NCI-H2196 treated with DMSO at 0.1 percent for 48 hours (cell line): ENCODE measurements around the gene GDPD5.

Experiments used
- DNase-seq: peaks from one replicate; lab custom pipeline; 2025; ENCODE audit not compliant: unreplicated experiment; lab: John Stamatoyannopoulos, UW

GDPD5 gene

DNA sequence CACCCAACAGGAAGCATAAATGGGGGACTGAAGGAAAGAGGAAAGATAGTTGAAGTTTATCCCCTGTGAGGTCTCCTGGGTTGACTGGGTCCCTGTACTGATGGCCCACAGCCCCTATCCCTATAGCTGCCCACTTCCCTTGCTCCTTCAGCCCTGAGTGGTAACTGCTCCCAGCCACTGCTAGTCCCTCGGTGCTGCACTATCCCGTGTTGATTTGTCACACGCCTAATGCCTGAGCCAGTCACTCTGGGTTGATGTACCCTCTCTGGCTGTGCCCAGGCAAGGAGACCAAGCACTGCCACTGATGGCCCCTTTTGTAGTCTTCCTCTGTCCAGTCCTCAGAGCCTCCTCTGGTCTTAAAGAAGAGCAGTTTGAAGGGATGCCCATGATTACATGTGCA lies 9.6 kb downstream of the GDPD5 start:
- DNase-seq: no peak

DNA sequence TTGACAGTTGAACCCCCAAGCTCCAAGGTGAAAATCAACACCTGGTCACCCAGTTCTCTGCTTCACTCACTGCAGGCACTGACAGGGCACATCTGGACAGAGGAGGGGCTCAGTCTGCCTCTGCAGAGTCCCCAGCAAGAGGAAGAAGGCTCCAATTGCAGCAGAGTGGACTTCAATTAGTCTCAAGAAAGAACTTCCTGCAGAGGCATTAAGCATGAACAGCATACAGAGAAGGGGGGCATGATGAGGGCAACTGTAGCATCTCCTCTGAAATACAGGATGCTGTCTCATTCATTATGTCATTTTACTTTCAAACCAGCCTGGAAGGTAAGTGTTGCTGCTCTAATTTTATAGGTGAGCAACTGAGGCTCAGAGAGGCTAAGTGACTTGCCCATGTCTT lies 11.1 kb downstream of the GDPD5 start:
- DNase-seq: no peak

DNA sequence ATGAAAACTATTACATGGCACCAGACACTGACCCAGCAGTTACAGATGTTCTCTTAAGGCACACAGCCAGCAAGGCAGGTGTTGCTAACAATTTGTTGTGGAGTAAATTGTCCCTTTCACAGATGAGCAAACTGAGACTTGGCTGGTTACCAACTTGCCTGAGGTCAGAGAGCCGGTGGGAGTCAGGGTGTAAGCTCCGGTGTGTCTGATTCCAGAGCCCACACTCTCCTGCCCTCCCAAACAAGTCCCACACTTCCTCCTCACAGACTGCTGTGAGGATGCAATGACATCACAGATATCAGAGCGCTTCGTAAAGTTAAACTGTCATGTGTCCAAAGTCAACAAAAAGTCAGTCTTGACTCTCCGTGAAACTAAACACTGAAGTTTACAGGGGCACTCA lies 12.5 kb downstream of the GDPD5 start:
- no peak for DNase-seq

DNA sequence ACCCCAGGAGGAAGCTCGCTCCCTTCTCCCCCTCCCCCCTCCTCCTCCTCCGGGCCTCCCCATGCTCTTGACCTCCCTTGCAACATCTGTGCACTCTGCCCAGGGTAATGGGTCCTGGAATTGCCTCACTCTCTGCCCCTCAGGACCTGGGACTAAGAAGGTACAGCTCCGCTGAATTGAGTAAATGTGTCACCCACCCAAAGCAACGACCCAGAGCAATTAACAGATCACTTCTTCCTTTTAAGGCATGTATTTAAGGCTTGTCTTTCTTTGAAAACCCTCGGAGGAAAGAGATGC lies 15.1 kb downstream of the GDPD5 start:
- DNase-seq: no peak

DNA sequence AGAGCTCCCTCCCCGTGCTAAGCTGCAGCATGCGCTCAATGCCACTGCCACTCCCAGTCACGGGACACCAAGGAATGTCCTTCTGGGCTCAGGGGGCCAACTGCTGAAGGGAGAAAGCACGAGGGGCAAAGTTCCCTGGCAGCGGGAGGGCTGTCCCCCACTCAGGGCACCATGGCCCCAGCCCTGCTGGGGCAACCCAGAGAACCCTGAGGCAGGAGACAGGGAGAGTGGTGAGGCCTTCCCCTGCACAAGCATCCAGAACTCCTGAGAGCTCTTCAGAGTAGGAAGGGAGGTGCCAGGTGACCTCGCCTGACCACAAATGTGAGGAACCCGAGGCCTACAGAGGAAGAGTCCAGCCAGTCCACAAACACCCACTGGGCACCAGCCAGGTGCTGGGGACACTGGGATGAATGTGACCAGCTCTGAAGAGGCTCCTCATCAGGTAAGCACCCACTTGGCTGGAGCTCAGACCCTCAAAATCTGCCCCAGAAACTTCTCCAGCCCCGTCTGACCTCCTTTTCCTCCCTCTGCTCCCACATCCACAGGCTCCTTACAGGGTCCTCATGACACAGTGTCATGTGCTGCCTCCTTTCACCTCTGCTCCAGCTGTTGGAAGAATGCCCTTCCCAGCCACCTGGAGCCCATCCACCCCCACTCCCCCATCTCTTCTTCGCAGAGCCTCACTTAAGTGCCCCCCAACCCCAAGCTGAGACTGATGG lies 15.6 kb downstream of the GDPD5 start:
- no peak for DNase-seq

DNA sequence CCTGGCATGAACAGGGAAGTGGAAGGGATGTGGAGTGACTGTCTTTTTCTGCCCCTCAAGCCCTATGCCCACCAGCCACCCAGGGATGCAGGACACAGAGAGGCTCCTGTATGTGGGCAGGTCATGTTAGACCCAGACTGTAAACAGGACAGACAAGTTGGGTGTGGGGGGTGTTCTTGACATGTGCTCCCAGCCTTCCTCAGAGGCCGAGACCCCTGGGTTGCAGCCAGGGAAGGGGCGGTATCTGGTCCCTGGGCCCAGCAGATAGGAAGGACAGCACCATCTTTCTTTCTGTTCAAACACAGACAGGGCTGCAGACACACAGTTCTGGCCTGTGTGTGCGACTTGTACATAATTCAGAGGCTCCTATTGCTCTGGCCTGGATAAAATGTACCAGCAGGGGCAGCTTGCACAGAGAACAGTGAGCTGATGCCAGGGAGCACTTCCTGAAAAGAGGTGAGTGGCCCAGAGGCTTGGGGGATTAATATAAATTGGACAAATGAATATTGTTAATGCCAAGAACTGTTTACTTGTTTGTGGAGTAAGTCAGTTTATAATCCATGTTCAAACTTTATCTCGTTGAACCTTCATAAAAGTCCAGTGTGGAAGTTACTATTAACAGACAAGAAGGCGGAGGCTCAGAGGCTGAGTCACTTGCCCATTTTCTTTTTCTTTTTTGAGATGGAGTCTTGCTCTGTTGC lies 16.6 kb downstream of the GDPD5 start:
- DNase-seq: no peak

DNA sequence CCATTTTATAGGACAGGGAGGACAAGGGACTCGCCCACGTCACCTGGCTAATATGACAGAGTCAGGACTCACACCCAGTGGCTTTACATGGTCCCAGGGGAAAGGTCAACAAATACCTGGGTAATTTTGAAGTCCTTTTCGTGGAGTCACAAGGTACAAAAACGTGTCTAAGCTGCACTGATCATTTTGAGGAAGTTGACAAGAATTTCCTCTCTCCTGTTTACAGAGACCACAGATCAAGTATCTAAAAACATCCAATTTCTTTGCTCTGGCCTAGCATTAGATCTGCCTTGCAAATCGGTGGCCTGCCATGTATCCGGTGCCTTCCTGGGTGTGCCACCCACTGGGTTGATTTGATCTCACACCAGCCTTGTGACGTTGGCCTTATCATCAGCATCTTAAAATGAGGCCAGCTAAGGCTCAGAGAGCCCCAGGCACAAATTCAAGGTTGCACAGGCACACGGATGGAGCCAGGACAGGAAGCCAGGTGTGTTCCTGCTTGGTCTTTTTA lies 17.6 kb downstream of the GDPD5 start:
- no peak for DNase-seq

DNA sequence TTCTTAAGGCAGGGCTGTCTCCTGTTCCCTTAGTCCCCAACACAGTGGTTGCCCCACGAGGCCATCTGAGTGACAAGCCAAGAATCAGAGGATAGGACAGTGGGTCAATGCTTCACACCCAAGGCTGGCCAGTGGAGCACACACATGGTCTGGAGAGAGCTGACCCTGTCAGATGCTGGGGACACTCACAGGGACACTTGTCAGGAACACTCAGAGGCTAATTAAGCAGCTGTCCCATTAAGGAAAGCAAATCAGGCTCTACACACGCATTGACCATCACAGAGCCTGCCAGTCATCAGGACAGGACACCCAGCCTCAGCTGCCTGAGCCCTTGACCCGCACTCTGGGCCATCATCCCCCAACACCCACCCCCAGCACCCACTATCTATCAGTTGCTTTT lies 18.2 kb downstream of the GDPD5 start:
- DNase-seq: no peak

DNA sequence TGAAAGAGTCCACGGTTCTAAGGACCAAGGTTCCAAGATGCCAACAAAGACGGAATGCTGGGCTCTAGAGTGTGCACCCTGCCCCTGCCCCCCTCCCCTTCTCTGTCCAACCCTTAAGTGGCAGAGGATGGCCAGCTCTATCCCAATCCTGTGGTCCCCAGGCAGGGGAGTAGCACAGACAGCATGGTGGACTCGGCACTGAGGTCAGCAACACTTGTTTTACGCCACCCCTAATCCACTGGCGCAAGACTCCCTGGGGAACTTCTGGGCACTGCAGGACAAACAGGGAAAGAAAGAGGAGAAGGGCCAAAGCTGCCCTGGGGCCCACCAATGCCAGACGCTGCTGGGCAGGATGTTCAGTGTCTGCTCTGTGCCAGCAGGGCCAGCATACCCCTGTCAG lies 18.9 kb downstream of the GDPD5 start:
- DNase-seq: no peak

DNA sequence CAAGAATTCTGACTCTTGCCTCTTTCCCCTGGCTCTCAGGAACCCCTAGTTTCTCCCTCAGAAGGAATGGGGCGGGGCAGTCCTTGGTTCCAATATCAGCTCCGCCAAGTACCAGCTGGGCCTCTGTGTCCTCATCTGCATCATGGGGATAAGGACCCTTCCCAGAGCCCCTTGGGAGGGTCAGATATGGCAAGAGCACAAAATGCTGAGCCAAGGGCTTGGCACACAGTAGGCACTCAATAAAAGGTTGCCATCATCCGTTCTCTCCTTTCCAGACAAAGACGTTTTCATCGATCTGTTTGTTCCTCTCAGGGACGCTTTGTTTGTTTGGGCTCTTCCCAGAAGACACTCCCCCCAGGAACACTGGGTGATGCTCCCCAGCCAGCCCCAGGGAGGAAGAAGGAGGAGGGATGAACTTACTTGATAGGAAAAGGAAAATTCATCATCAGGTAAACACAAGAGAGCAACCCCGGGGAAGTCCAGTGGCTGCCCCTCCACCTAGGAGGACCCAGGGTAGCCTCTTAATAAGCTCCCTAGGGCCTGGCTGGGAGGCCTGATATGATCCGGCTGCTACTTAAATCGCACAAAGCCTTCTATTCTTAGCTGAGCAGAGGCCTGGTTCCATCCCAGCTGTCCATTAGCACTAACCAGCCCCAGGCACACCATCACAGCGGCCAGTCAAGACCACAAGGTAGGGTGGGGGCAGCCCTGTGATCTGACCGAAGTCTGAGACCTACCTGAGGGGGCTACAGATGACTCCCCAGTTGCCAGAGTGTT lies 19.6 kb downstream of the GDPD5 start:
- no peak for DNase-seq

DNA sequence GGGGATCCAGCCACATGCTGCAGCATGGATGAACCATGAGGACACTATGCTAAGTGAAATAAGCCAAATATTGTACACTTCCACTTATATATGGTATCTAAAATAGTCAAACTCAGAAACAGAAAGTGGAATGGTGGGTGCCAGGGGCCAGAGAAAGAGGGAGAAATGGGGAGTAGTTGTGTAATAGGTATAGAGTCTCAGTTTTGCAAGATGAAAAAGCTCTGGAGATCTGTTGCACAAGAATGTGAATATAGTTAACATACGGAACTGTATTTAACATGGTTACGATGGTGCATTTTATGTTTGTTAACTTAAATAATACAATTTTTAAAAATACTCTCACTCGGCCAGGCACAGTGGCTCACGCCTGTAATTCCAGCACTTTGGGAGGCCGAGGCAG lies 21.2 kb downstream of the GDPD5 start:
- no peak for DNase-seq

DNA sequence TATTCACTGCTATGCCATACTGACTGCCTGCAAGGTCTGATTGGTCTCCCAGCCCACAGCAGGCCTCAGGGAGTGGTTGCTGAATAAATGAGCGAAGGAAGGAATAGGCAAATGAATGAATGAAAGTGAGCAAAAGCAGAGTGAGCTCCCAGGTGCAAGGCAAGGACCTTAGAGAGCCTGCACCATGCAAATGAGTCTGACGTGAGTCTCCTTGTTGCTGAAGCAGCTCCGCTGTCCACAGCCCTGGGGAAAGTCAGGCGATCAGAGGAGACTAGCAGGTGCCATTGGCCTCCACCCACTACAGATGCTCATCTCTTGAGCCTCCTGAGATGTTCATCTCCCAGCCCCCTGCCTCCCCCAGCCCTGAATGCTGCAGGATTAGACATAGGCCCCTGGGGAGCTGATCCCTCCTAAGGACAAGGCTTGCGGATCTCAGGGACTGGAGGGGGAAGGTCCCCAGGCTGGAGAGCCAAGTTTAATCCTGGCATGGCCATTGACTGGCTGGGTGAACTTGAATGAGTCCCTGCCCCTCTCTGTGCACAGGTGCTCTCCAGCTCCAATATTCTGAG lies 22.1 kb downstream of the GDPD5 start:
- no peak for DNase-seq

DNA sequence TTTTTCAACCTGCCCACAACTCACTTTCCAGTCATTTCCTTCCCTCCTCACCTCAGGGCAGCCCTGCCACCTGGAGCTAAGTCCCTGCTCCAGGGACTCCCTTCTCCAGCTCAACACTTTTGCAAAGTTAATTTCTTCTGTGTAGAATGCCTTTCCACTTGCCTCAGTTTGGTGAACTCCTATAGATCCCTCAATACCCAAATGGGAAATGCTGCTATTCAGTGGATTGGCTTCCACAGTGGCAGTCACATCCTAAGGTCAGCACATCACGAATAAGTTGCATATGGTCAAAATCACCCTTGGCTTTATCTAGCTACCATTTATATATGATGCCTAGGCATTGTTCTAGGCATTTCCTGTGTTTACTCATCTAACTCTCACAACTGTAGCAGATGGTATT lies 23.6 kb downstream of the GDPD5 start:
- no peak for DNase-seq

DNA sequence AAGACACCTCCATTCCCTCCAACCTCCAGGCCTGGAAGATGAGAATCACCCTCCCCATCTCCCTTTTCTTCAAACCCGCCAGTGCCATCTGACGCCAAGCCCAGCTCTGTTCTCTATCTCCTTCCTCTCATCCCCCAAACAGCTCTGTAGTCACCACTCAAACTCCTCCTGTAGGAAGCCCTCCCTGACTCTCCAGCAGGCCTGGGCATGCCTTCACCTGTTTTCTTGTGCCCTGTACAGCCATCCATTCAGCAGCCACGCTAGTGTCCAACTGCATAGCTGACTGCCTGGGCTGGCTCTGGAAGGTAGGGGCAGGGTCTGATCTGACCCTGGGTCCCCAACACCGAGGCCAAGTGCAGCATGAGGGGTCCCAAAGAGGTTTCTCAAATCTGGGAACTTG lies 25.0 kb downstream of the GDPD5 start:
- no peak for DNase-seq

DNA sequence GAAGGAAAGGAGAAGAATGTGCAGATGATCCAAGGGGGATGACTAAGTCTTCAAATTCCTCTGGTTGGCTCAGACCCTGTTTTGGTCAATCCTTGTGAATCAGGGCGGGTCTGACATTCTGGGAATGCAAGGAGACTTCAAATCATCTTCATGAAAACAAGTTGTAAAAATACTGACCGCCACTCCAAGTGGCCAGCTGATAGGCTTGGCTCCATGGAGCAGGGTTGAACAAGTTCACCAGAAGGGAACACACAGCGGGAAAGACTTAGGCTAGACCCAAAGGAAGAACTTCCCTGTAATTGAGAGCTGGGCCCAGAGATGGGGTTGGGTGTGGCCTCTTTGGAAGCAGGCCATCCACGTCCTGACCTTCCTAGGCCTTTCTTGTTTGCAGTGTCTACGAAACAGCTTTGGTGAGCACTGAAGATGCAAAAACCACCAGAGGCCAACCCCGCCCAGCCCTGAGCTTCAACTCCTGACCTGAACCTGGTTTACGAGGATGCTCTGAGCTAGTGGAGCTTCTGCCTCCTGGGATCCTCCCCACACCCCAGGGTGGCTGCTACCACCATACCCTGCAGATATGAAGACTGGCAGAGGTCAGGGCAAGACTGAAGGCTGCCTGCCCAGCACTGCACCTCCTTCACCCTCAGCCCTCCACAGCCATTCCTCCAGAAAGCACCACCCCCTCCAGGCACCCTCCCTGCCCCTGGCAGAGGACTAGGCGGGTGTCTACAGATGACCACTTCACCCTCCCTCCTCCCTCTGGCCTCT lies 26.1 kb downstream of the GDPD5 start:
- DNase-seq: no peak

DNA sequence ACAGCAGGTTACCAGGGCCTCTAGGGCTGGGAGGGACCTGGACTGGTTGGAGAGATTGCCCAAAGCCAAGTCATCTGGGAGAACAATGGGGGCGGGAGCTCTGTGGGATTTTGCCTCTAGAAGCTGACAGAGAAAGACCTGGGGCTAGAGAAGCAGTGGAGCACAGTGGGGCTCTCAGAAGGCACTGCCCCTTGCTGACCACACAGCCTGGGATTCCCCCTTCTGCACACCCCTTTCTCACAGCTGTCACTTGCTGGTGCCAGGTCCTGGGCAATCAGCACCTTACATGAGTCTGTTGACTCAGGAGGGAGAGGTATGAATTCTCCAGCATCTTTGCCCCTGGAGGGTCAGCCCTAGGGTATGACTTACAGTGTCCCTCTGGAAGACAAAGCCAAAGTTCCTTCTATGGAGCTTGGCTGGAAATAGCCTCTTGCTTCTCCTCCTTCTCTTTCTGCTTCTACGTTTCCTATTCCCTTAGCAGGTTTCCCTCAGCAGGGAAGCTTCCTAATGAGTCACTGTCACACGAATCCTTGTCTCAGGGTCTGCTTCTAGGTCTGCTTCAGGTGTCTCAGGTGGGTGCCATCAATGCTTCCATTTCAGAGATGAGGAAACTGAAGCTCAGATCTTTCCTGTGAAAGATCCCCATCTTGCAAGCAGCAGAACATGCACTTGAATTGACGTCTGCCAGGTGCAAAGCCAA lies 27.0 kb downstream of the GDPD5 start:
- DNase-seq: no peak

DNA sequence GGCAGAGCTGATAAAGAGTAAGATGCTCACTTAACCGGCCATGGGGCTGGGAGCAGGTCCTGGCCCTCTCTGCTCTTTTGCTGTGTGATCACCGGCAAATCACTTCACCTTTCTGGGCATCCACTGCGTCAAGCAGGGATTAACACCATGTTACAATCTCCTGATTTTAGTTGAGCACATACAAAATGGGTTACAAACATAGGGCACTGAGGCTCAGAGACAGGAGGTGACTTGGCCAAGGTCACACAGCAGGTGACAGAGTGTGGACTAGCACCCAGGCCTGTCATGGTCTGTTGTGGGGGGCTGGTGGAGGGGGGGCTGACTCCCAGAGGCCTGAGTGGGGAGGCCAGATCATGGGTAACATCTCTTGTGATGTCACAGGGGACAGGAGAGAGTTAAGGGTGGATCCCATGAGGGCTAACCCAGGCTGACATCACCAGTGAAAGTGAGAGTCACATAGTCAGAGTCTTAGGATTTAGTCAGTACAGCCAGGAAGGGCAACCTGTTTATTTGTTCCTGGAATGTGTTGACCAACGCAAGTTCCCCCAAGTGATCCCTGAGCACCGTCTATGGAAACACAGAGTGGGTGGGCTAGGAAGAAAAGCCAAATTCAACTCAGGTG lies 27.8 kb downstream of the GDPD5 start:
- no peak for DNase-seq

DNA sequence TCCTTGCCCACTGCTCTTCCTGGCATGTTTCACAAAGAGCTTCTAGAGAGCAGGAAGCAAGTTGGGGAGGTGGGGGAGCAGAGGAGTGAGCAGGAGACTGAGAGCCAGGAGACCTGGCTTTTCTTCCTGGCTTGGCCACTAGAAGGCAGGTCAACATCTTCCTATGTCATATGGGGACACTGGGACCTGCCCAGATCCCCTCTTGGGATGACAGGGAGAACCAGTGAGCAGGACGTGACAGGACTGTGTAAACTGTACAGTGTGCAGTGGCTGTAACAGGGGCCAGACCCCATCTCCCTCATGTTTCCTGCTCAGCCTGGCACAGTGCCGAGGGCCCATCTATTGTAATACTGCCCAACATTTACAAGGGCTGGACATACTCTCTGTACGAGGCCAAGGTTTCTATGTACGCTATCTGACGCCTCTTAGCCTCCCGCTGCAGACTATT lies 29.4 kb downstream of the GDPD5 start:
- no peak for DNase-seq

DNA sequence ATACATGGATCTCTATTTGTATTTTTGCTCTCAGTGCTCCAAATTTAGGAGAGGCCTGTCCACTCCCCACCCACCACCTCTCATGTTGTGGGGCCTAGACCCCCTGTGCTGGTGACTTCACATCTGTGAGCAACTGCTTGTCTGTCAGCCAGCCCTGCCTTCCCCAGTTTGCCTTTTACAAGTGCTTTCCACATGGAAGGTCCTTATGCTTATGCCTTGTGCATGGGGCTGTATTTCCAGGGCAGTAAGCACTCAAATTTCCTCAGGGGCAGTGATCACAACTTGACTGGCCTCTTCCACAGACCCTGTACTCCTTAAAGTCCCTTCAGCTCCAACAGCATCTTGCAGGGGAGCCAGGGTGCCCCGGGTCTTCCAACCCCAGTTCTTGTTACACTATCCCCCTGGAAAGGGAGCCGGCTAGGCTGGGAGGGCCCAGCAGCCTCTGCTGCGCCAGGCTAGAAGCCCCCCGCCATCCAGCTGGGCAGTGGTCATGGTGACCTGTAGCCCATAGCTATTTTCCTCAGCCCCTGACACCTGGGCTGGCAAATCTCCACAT lies 29.9 kb downstream of the GDPD5 start:
- DNase-seq: no peak

DNA sequence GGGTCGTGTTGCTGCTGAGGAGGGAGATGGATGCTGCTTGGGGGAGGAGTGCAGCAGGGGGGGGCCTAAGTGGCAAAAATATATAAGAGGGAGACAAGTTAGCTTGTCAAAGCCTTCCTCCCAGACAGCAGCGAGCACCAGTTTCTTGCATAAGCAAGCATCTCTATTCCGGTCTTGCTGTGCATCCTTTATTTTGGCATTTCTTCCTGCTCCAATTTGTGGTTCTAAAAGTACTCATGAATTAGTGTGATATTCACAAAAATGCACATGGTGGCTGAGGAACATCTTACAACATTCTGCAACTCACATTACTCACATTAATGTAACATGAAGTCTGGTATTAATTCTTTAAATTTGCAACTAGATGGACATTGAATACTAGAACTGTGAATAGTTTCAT lies 32.1 kb downstream of the GDPD5 start:
- no peak for DNase-seq
